Stimulated activated CD8-positive, alpha-beta memory T cell treated with anti-CD3 and anti-CD28 coated beads, Interleukin-4, amount 100 ng/mL, for 24 hours (primary cell): ENCODE measurements around the gene PGBD5.

Experiments used
- DNase-seq: peaks from one replicate; pipeline ENCODE4 v3.0.0-alpha.2; 2020; ENCODE audit warnings: low read depth

Gene PGBD5

GRCh38 chr1:230376296-230376695, 49.8 kb downstream of the PGBD5 start:
- DNase-seq: no peak

DNA sequence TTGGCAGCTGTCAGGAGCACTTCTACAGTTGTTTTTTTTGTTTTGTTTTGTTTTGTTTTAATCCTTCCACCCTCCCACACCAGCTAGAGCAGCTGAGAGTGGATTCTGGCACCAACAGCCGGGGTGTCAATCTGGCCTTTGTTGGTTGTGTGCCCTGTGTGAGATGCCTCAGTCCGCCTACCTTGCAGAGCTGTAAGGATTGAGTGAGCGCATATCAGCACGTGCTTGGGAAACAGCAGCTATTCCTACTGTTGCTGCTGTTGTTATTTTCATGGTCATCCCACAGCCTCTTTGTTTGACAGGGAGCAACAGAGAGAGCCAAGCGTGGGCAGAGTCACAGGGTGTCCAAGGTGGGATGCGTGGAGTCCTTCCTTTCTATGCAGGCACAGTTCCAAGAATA, 50.4 kb downstream of the PGBD5 start:
- no peak for DNase-seq

GRCh38 chr1:230375147-230375546, 51.0 kb downstream of the PGBD5 start:
- DNase-seq: no peak

- DNase-seq: no peak
These were observed 54.0 kb downstream of the PGBD5 start for GRCh38 chr1:230371923-230372703.

DNA sequence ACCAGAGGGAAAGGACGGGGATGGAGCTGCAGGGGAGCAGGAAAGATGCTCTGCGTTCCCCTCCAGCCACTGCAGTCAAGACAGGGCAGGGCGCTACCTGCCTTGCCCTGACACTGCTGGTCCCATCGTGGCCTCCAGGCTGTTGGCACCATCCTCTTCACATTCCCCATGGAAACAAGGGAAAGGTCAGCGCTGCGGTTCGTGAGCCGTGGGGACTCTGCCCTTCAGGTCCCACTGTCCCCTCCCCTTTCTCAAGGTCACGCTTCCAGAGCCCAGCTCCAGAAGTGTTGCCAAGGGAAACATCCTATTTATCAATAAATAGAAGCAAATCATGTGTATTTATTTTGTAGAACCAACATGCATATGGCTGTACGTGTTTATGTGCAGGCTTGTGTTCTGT, 56.0 kb downstream of the PGBD5 start:
- DNase-seq: no peak

GRCh38 chr1:230368871-230369270, 57.3 kb downstream of the PGBD5 start:
- DNase-seq: no peak

DNA sequence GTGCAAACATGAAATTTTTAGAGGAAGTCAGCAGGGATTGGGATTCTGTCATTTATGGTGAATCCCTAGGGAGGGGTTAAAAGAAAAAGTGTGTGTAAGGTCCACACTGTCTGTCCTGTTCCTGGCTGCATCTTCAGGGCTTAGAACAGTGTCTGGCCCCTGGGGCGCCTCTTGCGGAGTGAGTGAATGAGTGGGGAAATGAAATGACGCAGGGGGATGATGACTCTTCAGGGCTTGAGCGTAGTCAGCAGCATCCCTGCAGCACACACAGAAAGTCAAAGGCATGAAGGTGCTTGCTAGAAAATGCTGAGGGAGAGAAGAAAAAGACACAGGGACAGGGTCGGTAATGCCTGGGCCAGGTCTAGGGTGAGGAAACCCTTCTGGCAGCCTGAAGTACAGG, 57.8 kb downstream of the PGBD5 start:
- no peak for DNase-seq

DNA sequence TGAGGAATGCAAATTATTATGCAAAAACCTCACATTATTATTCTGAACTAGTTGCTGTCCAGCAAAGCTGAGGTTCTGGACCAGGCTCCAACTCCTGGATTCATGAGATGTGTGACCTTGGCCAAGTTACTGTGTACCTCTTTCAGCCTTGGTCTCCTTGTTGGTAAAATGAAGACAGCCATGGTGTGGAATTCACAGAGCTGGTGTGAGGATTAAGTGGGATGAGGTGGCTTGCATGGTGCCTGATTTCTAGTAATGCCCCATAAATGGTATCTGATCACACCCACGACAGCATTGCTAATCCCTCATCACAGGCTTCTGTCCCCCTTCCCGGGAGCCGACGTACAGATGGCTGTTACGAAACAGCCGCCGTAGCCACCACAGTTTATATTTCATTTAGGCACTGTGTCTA, 59.6 kb downstream of the PGBD5 start:
- no peak for DNase-seq

DNA sequence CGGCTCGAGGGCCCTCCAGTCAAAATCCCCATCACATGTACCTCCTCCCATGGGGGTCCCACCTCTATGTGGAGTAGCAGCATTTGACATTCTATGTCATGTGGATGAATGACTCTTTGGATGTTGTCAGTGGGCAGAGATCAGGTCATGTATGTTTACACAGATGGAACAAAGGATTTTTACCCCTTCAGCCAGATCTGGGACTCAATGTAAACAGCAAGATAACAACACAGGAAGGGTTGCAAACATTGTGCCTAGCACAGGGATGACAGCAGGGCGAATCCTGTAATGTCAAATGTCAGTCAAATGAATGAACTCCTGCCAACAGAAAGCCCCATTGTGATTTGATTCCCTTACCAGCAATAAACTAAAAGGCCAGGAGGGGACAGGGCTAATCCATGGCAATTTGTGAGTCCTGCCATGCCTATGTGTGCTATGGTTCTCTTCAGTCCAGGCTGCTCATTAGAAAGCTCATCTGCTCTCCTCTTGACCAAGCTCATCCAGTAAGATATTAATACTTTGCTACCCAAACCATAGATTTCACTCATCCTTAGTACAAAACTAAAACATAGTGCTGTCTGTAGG, 60.3 kb downstream of the PGBD5 start:
- DNase-seq: no peak

- no peak for DNase-seq
These were observed 63.2 kb downstream of the PGBD5 start for GRCh38 chr1:230362949-230363348.

GRCh38 chr1:230361941-230362340, 64.2 kb downstream of the PGBD5 start:
- DNase-seq: no peak

DNA sequence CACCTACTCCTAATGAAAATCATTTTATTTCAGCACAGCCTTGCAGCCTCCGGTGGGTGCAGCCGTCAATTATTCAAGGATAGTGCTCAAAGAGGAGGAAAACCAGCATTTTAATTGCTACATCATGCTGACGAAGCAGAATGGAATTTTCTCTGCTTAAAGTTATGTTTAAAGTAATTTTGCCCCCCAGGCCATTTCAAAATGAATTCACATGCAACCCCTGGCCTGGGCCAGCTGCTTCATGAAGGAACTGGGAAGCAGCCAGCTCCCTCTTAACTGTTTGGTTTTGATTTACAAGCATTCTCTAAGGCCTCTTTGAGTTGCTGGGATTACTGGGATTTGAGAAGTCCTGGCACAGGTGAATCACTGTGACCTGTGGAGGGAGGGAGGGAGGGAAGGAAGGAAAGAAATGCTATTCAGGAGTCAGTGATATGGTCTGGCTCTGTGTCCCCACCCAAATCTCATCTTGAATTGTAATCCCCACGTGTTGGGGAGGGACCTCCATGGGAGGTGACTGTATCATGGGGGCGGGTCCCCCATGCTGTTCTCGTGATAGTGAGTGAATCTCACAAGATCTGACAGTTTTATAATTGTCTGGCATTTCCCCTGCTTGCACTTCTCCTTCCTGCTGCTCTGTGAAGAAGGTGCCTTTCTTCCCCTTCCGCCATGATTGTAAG, 66.0 kb downstream of the PGBD5 start:
- DNase-seq: no peak

DNA sequence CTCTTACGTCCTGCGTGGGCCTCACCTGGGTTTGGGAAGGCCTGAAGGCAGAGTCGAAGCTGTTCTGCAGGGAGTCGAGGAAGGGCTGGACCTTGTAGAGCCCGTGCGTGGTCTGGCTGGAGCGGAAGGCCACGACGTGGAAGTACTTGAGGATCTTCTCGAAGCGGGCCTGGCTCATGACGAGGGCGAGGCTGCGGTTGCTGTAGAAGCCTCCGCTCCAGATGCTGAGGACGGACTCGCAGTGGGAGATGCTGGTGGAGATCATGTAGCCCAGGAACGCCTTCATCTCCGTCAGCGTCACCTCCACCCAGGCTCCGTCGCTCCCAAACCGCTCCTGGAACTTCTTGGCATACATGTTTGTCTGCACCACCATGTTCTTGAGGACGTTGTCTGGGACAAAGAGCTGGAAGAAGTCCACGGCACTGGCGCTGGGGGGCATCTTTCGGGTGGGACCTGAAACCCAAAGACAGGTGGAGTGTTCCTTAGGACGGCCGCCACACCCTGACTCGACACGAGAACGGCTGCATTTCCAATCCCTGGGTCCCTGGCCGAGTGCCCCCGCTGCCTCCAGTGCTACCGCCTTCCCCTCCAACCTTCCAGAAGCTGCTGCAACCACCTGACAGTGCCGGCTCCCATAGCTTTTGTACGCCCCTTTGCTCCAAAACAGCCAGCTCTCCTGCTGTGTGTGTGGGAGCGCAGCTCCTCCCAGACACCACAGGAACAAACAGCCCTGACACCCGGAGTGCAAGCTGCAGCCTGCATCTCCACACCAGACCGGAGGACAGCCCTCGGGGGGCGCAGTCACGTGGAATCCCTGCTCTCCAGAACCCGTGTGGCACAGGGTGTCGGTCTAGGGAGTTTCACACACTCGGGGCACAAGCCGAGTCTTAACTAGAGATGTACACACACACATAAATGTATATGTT, 69.0 kb downstream of the PGBD5 start:
- DNase-seq: no peak

DNA sequence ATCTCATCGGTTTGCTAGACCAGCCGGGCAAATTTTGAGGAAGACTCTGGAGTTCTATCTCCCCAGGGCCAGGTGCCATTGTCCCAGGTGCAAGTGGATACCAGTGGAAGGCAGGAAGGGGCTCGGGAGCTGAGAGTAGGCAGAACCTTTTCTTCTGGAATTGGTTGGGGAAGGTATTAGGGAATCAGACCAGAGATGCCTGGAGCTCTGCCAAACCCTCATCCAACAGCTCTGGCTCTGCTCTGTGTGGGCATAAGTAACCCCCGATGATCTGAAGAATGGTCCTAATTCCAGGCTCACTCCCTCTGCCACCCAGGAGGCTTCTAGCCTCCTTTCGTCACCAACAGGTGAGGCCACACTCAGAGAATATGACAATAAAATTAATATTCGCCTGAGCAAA, 69.9 kb downstream of the PGBD5 start:
- no peak for DNase-seq

GRCh38 chr1:230355594-230355993, 70.5 kb downstream of the PGBD5 start:
- DNase-seq: no peak

DNA sequence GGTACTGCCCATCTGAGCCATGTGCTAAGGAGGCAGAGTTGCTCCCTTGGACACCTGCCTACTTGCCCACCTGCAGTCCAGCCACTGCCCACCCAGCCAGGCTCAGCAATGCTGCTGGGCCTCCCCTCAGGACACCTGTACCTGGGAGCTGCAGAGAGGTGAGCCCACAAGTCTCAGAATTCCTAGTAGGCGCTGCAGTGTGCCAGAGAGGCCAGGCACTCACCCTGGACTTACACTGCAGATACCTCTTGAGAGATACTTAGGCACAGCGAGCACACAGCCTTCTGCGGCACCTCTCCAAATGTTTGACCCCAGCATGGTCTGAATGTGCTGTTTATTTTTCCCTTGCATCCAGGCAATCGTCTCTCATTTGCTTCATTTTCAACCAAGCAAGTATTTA, 71.0 kb downstream of the PGBD5 start:
- no peak for DNase-seq

DNA sequence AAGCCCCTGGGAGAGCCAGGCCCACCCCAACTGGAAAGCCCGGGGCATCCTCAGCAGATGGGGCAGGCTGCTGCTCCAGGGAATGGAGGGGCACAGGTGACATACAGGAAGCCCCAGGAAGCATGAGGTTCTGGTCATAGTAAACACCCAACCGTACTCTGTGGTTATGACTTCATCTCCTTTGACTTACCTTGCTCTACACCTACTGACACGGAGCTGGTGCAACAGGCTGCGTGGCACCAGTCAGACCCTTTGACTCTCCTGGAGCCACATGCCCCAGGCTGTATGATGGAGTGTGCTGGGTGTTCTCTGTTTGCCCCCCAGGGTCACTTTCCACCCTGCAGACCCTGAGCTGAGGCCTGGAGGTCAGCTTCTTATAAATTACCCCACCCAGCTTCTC, 72.1 kb downstream of the PGBD5 start:
- no peak for DNase-seq

- DNase-seq: no peak
These were observed 73.6 kb downstream of the PGBD5 start for GRCh38 chr1:230352537-230352936.

- no peak for DNase-seq
These were observed 74.1 kb downstream of the PGBD5 start for GRCh38 chr1:230351983-230352382.

DNA sequence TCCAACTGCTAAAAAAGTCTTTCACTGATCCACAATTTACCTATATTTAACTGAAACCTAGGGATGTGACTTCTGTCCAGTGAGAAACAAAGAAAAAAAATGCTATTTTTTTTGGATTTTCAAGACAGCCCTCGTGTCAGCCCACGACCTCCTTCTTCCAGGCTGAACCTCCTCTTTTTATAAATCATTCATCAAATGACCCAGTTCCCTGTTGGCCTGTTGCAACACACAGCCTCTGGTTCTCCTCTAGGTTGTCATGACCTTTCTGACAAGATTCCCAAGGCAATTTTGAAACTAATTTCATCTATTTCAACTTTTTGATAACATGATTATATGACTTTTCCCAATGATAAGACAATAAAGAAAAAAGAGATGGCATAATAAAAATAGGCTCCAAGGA, 74.6 kb downstream of the PGBD5 start:
- no peak for DNase-seq

DNA sequence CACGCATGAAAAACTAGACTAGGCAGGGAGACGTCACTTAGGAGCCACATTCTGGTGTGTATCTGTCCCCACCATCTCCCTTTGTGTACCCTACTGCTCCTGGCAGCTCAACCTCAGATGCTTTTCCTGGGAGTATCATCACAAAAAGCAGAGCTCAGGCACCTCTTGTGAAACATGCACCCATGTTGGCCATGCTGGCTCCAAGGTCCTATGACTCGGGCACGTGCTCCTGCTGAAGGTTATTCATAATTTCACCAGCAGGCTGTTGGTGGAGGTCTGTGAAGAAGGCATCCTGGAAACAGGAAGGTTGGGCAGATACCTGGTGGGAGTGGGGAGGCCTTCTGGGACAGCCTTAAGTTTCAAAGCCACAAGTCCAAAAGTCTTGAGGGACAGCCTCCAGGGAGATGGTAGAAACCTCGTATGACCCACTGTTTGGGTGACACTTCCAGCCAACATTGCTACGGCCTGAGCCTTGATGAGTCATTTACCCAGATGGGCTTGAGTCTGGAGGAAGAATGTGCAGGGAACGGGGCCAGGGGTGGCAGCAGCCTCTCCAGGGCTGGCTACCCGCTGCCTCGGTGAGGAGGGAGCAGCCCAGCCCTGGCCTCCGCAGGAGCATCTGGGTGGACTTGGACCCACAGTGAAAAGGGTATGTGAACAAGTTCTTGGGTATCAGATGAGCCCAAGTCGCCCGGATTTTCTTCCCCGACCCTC, 75.8 kb downstream of the PGBD5 start:
- DNase-seq: no peak

GRCh38 chr1:230349020-230349393, 77.1 kb downstream of the PGBD5 start:
- DNase-seq: no peak
